K562 (cell line): ENCODE data around the gene NRG2. TPM values are rescaled to one million over a fixed set of nuclear protein-coding genes. Genes with fewer than 3 reads are reported as not detected.

Source experiments
- ATAC-seq: fragments of 200-7000 bp; cut with Tn5 transposase; 3 replicates; pipeline ENCODE4 v1.9.1; 2020; ENCODE audit warnings: moderate library complexity
- BruUV-seq: library from RNA; stranded (reverse); fragments of 400-500 nt; replicated peaks from 2 replicates; lab custom pipeline; 2021; lab: Mats Ljungman, UMichigan
- CTCF ChIA-PET: fragments of 300-600 bp; formaldehyde crosslinking; extraction: SDS; loops from one replicate; lab custom pipeline; 2021; ENCODE audit warnings: low intra/inter-chr PET ratio; lab: Yijun Ruan, JAX
- POLR2A ChIA-PET: fragments of 300-600, 350-650 bp; sonication (Branson Sonifier 250); formaldehyde crosslinking; extraction: SDS; loops from one replicate; lab custom pipeline; 2021; ENCODE audit warnings: antibody characterized with exemption, inconsistent platforms; lab: Yijun Ruan, JAX
- DNase-seq, 4 experiments: peaks; one replicate each; pipeline versions ENCODE4 v3.0.0 to v3.0.0-alpha.2; 2011 to 2018; ENCODE audit warnings: low spot score in 3 of 4, mixed read lengths in 3 of 4; ENCODE audit errors: extremely low read depth in 1 of 4
- FAIRE-seq: peaks from 2 replicates; lab custom pipeline; 2011; peaks lifted over from hg19 to GRCh38; lab: Jason Lieb, UNC
- H2AFZ ChIP-seq: 2 replicates; pipeline ENCODE4 v1.6.0; 2011; ENCODE audit warnings: low read depth, low read length, control low read depth, inconsistent platforms
- H3K27ac ChIP-seq: fragments of 200-600 bp; 3 replicates; pipeline ENCODE4 v1.8.0; 2011; ENCODE audit warnings: low read depth, mild to moderate bottlenecking, control low read depth, inconsistent platforms, low read length, moderate library complexity, mixed read lengths; ENCODE audit errors: extremely low read depth
- H3K27me3 ChIP-seq, 2 experiments: fragments of 300-600 bp in 1 of 2; 2 replicates in 1 of 2; 3 replicates in 1 of 2; pipeline versions ENCODE4 v1.6.0 to v1.8.0; 2011; ENCODE audit warnings: inconsistent platforms in 2 of 2, low read length in 2 of 2, mild to moderate bottlenecking in 1 of 2, mixed read lengths in 1 of 2, moderate library complexity in 1 of 2; ENCODE audit not compliant: control insufficient read depth in 2 of 2, insufficient read depth in 2 of 2
- H3K36me3 ChIP-seq: fragments of 300-600 bp; 3 replicates; pipeline ENCODE4 v1.8.0; 2011; ENCODE audit warnings: mild to moderate bottlenecking, low read length, inconsistent platforms; ENCODE audit not compliant: control insufficient read depth, insufficient read depth
- H3K4me1 ChIP-seq, 2 experiments: fragments of 200-600 bp in 1 of 2; replicated peaks in 1 of 2; 2 replicates in 1 of 2; 3 replicates in 1 of 2; pipeline versions ENCODE4 v1.5.1 to v1.8.0; 2011; ENCODE audit warnings: inconsistent platforms in 2 of 2, low read length in 2 of 2, mild to moderate bottlenecking in 1 of 2, mixed read lengths in 1 of 2, moderate library complexity in 1 of 2; ENCODE audit not compliant: control insufficient read depth in 2 of 2, insufficient read depth in 2 of 2
- H3K4me2 ChIP-seq: 2 replicates; pipeline ENCODE4 v1.6.1; 2011; ENCODE audit warnings: low read length, control low read depth, inconsistent platforms, mixed read lengths; ENCODE audit not compliant: insufficient read depth
- H3K4me3 ChIP-seq: fragments of 200-600 bp; sonication (generic), shearing (Covaris generic); 2 replicates; pipeline ENCODE4 v1.5.1; 2016; ENCODE audit warnings: control low read depth, inconsistent platforms
- H3K79me2 ChIP-seq: fragments of 200-600 bp; 3 replicates; pipeline ENCODE4 v1.8.0; 2011; ENCODE audit warnings: low read length, inconsistent platforms; ENCODE audit not compliant: control insufficient read depth, insufficient read depth
- H3K9ac ChIP-seq, 2 experiments: 2 replicates each; pipeline versions ENCODE4 v1.6.0 to v1.6.1; 2011; ENCODE audit warnings: low read depth in 2 of 2, low read length in 2 of 2, control low read depth in 1 of 2, inconsistent platforms in 1 of 2, mild to moderate bottlenecking in 1 of 2, mixed read lengths in 1 of 2; ENCODE audit not compliant: insufficient read depth in 1 of 2
- H3K9me1 ChIP-seq: one replicate; pipeline ENCODE4 v1.6.0; 2011; ENCODE audit warnings: inconsistent platforms, mild to moderate bottlenecking, low read length, moderate library complexity; ENCODE audit not compliant: control insufficient read depth, insufficient read depth
- H3K9me3 ChIP-seq: replicated peaks from 2 replicates; pipeline ENCODE4 v1.5.1; 2011; ENCODE audit warnings: low read depth, low read length, inconsistent platforms; ENCODE audit not compliant: control insufficient read depth, insufficient read depth
- H4K20me1 ChIP-seq: replicated peaks from 2 replicates; pipeline ENCODE4 v1.6.1; 2011; ENCODE audit warnings: low read length, inconsistent platforms, mixed read lengths; ENCODE audit not compliant: control insufficient read depth, insufficient read depth
- GATA2 ChIP-seq: sonication (generic); formaldehyde crosslinking; IDR thresholded peaks from 2 replicates; pipeline ENCODE4 v1.4.0; 2020; ENCODE audit warnings: mild to moderate bottlenecking, missing genetic modification reagents
- HNRNPH1 ChIP-seq: fragments of 200-400 bp; formaldehyde crosslinking; optimal IDR thresholded peaks from 2 replicates; pipeline ENCODE3; 2017; ENCODE audit warnings: low read depth, mild to moderate bottlenecking, low read length, moderate library complexity
- NKRF ChIP-seq: fragments of 450-650 bp; IDR thresholded peaks from 2 replicates; pipeline ENCODE4 v1.6.1; 2016; ENCODE audit warnings: borderline replicate concordance
- SMARCE1 ChIP-seq: fragments of 450-650 bp; IDR thresholded peaks from 2 replicates; pipeline ENCODE4 v1.7.1; 2016; ENCODE audit warnings: mild to moderate bottlenecking
- VEZF1 ChIP-seq: fragments of 200-800 bp; sonication (Bioruptor generic); IDR thresholded peaks from 2 replicates; pipeline ENCODE4 v1.6.1; 2017; ENCODE audit warnings: missing genetic modification characterization, missing compliant biosample characterization
- ZNF354B ChIP-seq: fragments of 250-450 bp; sonication (Bioruptor Pico); IDR thresholded peaks from 2 replicates; pipeline ENCODE4 v1.4.0; 2020
- WGBS: fragments of 100-300 bp; shearing (Covaris generic); methylation state at CpG from one replicate; pipeline ENCODE4 v1.1.6; 2016; ENCODE audit warnings: low coverage, mixed read lengths; ENCODE audit not compliant: insufficient coverage; ENCODE audit errors: missing lambda C conversion rate; 5-methylcytosine and 5-hydroxymethylcytosine counted together
- in situ Hi-C: fragments of 300-500 bp; cut with MboI; formaldehyde crosslinking; loops from 4 replicates; pipeline ENCODE4 v1.15.0; 2018; ENCODE audit warnings: inconsistent platforms, mixed read lengths
- intact Hi-C: fragments of 100-400 bp; cut with micrococcal nuclease; formaldehyde crosslinking; loops from 2 replicates; pipeline ENCODE4 v1.14.2; 2022
- polyA plus RNA-seq, 8 experiments: library from polyadenylated mRNA; depleted of rRNA in 4 of 8; stranded (reverse) in 5 of 8; unstranded in 3 of 8; fragments of >200 nt; fragmentation: Nextera tagmentation in 2 of 8; fragmentation: Illumina TruSeq in 1 of 8; extraction: Ambion mirVana in 2 of 8; extraction: Trizol in 1 of 8; gene quantifications; 2 replicates each; pipeline versions ENCODE4 v1.2.1 to v1.2.3, GENCODE V29; 2011 to 2014; ENCODE audit warnings: inconsistent platforms in 1 of 8, missing spikeins in 1 of 8
- total RNA-seq, 7 experiments: library from RNA; depleted of rRNA in 6 of 7; stranded (reverse); fragments of >200 nt in 6 of 7; fragmentation: Illumina TruSeq in 2 of 7; extraction: Trizol in 2 of 7; gene quantifications; 2 replicates each; pipeline versions ENCODE4 v1.2.1 to v1.2.3, GENCODE V29; 2011 to 2021; ENCODE audit warnings: low replicate concordance in 1 of 7

NRG2 gene
- total and polyA plus RNA-seq, 9 of the 15 experiments (the other 6 are each of a cell fraction or from before 2014, with no cell fraction given), result not detected

GRCh38 chr5:139822553-139823425, 220.3 kb downstream of the NRG2 start:
- H3K4me1 ChIP-seq, result no peaks in the 10 kb centered on the region
- H3K79me2 ChIP-seq, result no peaks in the 10 kb centered on the region
- no peak for DNase-seq
- in situ Hi-C loops (no loop called here), intact Hi-C loops (no loop called here)
- peaks cover 26 to 80% of the 10 kb centered on the region in 2 experiments for H3K27me3 ChIP-seq
- no peaks in the 10 kb centered on the region for H3K36me3 ChIP-seq
- no TSS peak for BruUV-seq
- no peak overlapping the region for H3K4me2 ChIP-seq
- H3K9me3 ChIP-seq, result no peaks in the 10 kb centered on the region
- H4K20me1 ChIP-seq, result no peaks in the 10 kb centered on the region
- H3K9me1 ChIP-seq, result no peaks in the 10 kb centered on the region
- ChIA-PET POLR2A (interaction anchor here (0.5 kb wide), 1 partner anchor 76 kb away, joined by 4 read pairs; no protein-coding TSS in a partner anchor), CTCF (no interaction called here)
- FAIRE-seq, result no peak
- no peak overlapping the region for H3K27ac ChIP-seq
- WGBS, result 2% methylated on average over 23 of the region's 25 CpGs
- no peak overlapping the region for H3K9ac ChIP-seq
- ATAC-seq, result no peak
- TF ChIP-seq SMARCE1 (no peak), HNRNPH1 (no peak), VEZF1 (no peak), ZNF354B (no peak), GATA2 (CRISPR knock-in tag) (no peak), NKRF (no peak)
- no peak overlapping the region for H2AFZ ChIP-seq
- H3K4me3 ChIP-seq, result no peak overlapping the region
